HEK293T (cell line): ENCODE data around the gene KCNB1.

ENCODE experiments used
- CTCF ChIA-PET: fragments of 350-600 bp; formaldehyde crosslinking; extraction: SDS; loops from one replicate; lab custom pipeline; 2021; ENCODE audit warnings: antibody characterized with exemption, inconsistent platforms; lab: Yijun Ruan, JAX
- POLR2A ChIA-PET: fragments of 350-600 bp; formaldehyde crosslinking; extraction: SDS; loops from one replicate; lab custom pipeline; 2020; ENCODE audit warnings: antibody characterized with exemption, inconsistent platforms; lab: Yijun Ruan, JAX
- DNase-seq: peaks from one replicate; pipeline ENCODE4 v3.0.0; 2012; ENCODE audit warnings: mixed read lengths; ENCODE audit errors: extremely low spot score
- ARNT ChIP-seq: fragments of 450-650 bp; IDR thresholded peaks from 2 replicates; pipeline ENCODE4 v1.6.1; 2017; ENCODE audit warnings: mild to moderate bottlenecking
- BHLHE40 ChIP-seq: fragments of 450-650 bp; IDR thresholded peaks from 2 replicates; pipeline ENCODE4 v1.6.1; 2016; ENCODE audit warnings: mild to moderate bottlenecking, moderate library complexity, borderline replicate concordance
- CTBP1 ChIP-seq: fragments of 450-650 bp; IDR thresholded peaks from 2 replicates; pipeline ENCODE4 v1.6.1; 2016; ENCODE audit warnings: borderline replicate concordance
- ELF4 ChIP-seq: fragments of 450-650 bp; IDR thresholded peaks from 2 replicates; pipeline ENCODE4 v1.6.1; 2017; ENCODE audit warnings: antibody characterized with exemption
- FOXA1 ChIP-seq: fragments of 450-650 bp; IDR thresholded peaks from 2 replicates; pipeline ENCODE4 v1.6.1; 2016; ENCODE audit warnings: mild to moderate bottlenecking
- FOXK2 ChIP-seq: fragments of 450-650 bp; IDR thresholded peaks from 2 replicates; pipeline ENCODE4 v1.6.1; 2016; ENCODE audit warnings: mild to moderate bottlenecking
- FOXM1 ChIP-seq: fragments of 450-650 bp; IDR thresholded peaks from 2 replicates; pipeline ENCODE4 v1.6.1; 2017; ENCODE audit warnings: mild to moderate bottlenecking, borderline replicate concordance
- HDGF ChIP-seq: fragments of 450-650 bp; IDR thresholded peaks from 2 replicates; pipeline ENCODE4 v1.6.1; 2017; ENCODE audit warnings: antibody characterized with exemption, borderline replicate concordance
- L3MBTL2 ChIP-seq: fragments of 450-650 bp; conservative IDR thresholded peaks from 2 replicates; pipeline ENCODE4 v1.6.1; 2016; ENCODE audit warnings: mild to moderate bottlenecking
- LEF1 ChIP-seq: fragments of 450-650 bp; IDR thresholded peaks from 2 replicates; pipeline ENCODE4 v1.6.1; 2017; ENCODE audit warnings: mild to moderate bottlenecking, borderline replicate concordance
- NFRKB ChIP-seq: fragments of 450-650 bp; IDR thresholded peaks from 2 replicates; pipeline ENCODE4 v1.6.1; 2016; ENCODE audit warnings: mild to moderate bottlenecking, moderate library complexity
- PKNOX1 ChIP-seq: fragments of 450-650 bp; IDR thresholded peaks from 2 replicates; pipeline ENCODE4 v1.6.1; 2016
- SP1 ChIP-seq: fragments of 450-650 bp; IDR thresholded peaks from 2 replicates; pipeline ENCODE4 v1.6.1; 2017
- SUZ12 ChIP-seq: fragments of 450-650 bp; IDR thresholded peaks from 2 replicates; pipeline ENCODE4 v1.6.1; 2016; ENCODE audit warnings: mild to moderate bottlenecking
- TARDBP ChIP-seq: fragments of 450-650 bp; IDR thresholded peaks from 2 replicates; pipeline ENCODE4 v1.6.1; 2016
- ZNF384 ChIP-seq: fragments of 450-650 bp; IDR thresholded peaks from 2 replicates; pipeline ENCODE4 v1.6.1; 2016

KCNB1 gene

GRCh38 chr20:49447946-49448809 is 34.3 kb downstream of the KCNB1 start:
- TF ChIP-seq FOXK2: no peak
- ChIA-PET POLR2A (interaction anchor here (1.4 kb wide), 1 partner anchor 21 kb away, joined by 3 read pairs; no protein-coding TSS in a partner anchor), CTCF (interaction anchor here (0.5 kb wide), 1 partner anchor 465 kb away, joined by 3 read pairs; no protein-coding TSS in a partner anchor)
- DNase-seq: no peak

GRCh38 chr20:49447364-49447763 is 35.1 kb downstream of the KCNB1 start:
- DNase-seq: no peak
- POLR2A ChIA-PET: interaction anchor here (1.4 kb wide), 1 partner anchor 20 kb away, joined by 3 read pairs; no protein-coding TSS in a partner anchor
- CTCF ChIA-PET: interaction anchor here (1.5 kb wide), 1 partner anchor 36 kb away, joined by 4 read pairs; no protein-coding TSS in a partner anchor
- TF ChIP-seq FOXA1 (no peak), CTBP1 (no peak), FOXK2 (no peak)

- TF ChIP-seq LEF1 (no peak), SP1 (no peak), NFRKB (no peak), FOXM1 (no peak)
- ChIA-PET POLR2A (interaction anchor here (1.4 kb wide), 1 partner anchor 19 kb away, joined by 3 read pairs; no protein-coding TSS in a partner anchor), CTCF (interaction anchor here (1.5 kb wide), 1 partner anchor 37 kb away, joined by 4 read pairs; no protein-coding TSS in a partner anchor)
- DNase-seq: no peak
These were observed 35.7 kb downstream of the KCNB1 start for GRCh38 chr20:49446808-49447207.

- DNase-seq: no peak
- TF ChIP-seq PKNOX1: 0 out of 2 replicates have a peak, but pooled peaks have one; percentile 4
- TF ChIP-seq FOXA1: no peak
- ChIA-PET POLR2A (no interaction called here), CTCF (interaction anchor here (1.5 kb wide), 1 partner anchor 37 kb away, joined by 4 read pairs; no protein-coding TSS in a partner anchor)
These were observed 36.4 kb downstream of the KCNB1 start for GRCh38 chr20:49446080-49446479.

- DNase-seq: no peak
- TF ChIP-seq ARNT (no peak), NFRKB (no peak), HDGF (no peak), FOXK2 (no peak), BHLHE40 (no peak), CTBP1 (no peak), TARDBP (no peak), ZNF384 (no peak), PKNOX1 (no peak), ELF4 (no peak), LEF1 (no peak), SP1 (no peak), L3MBTL2 (no peak), FOXM1 (no peak), FOXA1 (no peak), SUZ12 (no peak)
- ChIA-PET POLR2A (no interaction called here), CTCF (no interaction called here)
These were observed 37.3 kb downstream of the KCNB1 start for GRCh38 chr20:49445176-49445575.

GRCh38 chr20:49444553-49444990 is 37.9 kb downstream of the KCNB1 start:
- no peak for TF ChIP-seq FOXK2
- no peak for TF ChIP-seq ZNF384
- no peak for TF ChIP-seq ARNT
- TF ChIP-seq PKNOX1: no peak
- no peak for TF ChIP-seq FOXA1
- TF ChIP-seq HDGF: no peak
- no peak for TF ChIP-seq NFRKB
- no peak for TF ChIP-seq FOXM1
- no peak for TF ChIP-seq BHLHE40
- no peak for TF ChIP-seq LEF1
- TF ChIP-seq SP1: no peak
- TF ChIP-seq SUZ12: no peak
- TF ChIP-seq CTBP1: no peak
- no peak for TF ChIP-seq ELF4
- no peak for TF ChIP-seq TARDBP
- no peak for TF ChIP-seq L3MBTL2
- DNase-seq: no peak
- CTCF ChIA-PET: no interaction called here
- POLR2A ChIA-PET: no interaction called here

- DNase-seq: no peak
- no peak for TF ChIP-seq PKNOX1
- TF ChIP-seq TARDBP: no peak
- no peak for TF ChIP-seq BHLHE40
- TF ChIP-seq ELF4: no peak
- TF ChIP-seq SP1: no peak
- TF ChIP-seq ARNT: no peak
- ChIA-PET CTCF (no interaction called here), POLR2A (no interaction called here)
These were observed 45.4 kb downstream of the KCNB1 start for GRCh38 chr20:49437057-49437456.
